ENCODE data around the gene CDIPT.

Gene CDIPT

DNA sequence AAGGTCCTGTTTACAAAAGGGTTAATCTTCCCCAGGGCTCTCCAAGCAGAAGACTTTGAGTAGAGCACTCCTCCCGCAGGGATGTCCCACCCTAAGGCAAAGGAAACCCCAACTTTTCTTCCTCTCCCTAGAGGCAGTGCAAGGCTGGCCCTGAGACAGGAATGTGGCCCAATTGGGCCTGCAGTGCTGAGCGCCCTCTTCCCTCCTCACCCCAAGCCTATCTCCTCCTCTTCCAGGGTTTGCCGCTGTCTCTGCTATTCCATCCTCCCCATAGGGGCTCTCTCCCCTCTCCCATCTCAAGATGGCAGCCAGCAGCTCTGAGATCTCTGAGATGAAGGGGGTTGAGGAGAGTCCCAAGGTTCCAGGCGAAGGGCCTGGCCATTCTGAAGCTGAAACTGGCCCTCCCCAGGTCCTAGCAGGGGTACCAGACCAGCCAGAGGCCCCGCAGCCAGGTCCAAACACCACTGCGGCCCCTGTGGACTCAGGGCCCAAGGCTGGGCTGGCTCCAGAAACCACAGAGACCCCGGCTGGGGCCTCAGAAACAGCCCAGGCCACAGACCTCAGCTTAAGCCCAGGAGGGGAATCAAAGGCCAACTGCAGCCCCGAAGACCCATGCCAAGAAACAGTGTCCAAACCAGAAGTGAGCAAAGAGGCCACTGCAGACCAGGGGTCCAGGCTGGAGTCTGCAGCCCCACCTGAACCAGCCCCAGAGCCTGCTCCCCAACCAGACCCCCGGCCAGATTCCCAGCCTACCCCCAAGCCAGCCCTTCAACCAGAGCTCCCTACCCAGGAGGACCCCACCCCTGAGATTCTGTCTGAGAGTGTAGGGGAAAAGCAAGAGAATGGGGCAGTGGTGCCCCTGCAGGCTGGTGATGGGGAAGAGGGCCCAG is 50.0 kb downstream of the CDIPT start:
- DNase-seq (ENCODE audit: extremely low read depth, low read depth), result no peak
- peak overlapping the region; percentile 74 for H3K4me3 ChIP-seq (replicated peaks; ENCODE audit: low read depth, low read length)
- TF ChIP-seq, protein P1, sequence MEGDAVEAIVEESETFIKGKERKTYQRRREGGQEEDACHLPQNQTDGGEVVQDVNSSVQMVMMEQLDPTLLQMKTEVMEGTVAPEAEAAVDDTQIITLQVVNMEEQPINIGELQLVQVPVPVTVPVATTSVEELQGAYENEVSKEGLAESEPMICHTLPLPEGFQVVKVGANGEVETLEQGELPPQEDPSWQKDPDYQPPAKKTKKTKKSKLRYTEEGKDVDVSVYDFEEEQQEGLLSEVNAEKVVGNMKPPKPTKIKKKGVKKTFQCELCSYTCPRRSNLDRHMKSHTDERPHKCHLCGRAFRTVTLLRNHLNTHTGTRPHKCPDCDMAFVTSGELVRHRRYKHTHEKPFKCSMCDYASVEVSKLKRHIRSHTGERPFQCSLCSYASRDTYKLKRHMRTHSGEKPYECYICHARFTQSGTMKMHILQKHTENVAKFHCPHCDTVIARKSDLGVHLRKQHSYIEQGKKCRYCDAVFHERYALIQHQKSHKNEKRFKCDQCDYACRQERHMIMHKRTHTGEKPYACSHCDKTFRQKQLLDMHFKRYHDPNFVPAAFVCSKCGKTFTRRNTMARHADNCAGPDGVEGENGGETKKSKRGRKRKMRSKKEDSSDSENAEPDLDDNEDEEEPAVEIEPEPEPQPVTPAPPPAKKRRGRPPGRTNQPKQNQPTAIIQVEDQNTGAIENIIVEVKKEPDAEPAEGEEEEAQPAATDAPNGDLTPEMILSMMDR (IDR thresholded peaks at IDR 0.05; ENCODE audit: low read depth, low read length, missing control alignments), result no peak

DNA sequence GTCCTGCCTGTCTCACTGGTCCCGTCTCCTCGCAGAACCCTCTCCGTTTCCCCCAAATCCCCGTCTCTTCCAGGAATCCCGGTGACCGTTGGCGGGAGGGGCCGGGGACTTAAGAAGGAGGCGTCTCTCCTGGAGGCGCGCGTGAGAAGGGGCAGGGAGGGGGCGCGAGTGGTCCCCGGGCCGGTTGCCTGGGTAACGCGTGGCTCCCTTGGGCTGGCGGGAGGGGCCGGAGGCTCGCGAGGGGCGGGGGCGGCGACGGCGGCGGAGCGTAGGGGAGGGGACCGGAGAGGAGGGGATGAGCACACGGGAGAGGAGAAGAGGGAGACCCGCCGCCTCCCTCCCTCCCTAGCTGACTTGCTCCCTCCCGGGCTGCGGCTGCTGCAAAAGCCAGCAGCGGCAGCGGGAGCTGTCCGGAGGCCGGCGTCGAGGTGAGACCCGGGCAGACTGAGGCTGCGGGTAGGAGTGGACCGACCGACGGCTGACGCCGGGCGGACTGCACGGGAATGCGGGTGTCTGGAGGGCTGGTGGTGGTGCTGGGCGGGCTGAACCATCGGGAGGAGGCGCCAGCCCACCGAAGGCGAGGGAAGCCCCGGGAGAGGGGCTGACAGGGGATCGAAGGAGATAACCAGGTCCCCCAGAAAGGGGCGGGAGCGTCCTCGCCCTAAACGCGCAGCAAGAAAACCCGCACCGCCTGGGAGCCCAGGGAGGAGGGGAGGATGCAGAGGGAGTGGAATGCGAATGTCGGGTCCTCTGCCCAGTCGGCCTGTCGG is 50.9 kb downstream of the CDIPT start, which contains the start of gene PRRT2:
TSS of gene PRRT2 (plus strand) at position 298 of the 770 bp plus-strand sequence. CDS start 862 bp downstream, outside the sequence.
- DNase-seq (ENCODE audit: extremely low read depth, low read depth), result no peak
- H3K4me3 ChIP-seq (replicated peaks; ENCODE audit: low read depth, low read length), result peak within 1 kb of the TSS; percentile 74
- TF ChIP-seq, protein P1 (IDR thresholded peaks at IDR 0.05; ENCODE audit: low read depth, low read length, missing control alignments), result no peak

DNA sequence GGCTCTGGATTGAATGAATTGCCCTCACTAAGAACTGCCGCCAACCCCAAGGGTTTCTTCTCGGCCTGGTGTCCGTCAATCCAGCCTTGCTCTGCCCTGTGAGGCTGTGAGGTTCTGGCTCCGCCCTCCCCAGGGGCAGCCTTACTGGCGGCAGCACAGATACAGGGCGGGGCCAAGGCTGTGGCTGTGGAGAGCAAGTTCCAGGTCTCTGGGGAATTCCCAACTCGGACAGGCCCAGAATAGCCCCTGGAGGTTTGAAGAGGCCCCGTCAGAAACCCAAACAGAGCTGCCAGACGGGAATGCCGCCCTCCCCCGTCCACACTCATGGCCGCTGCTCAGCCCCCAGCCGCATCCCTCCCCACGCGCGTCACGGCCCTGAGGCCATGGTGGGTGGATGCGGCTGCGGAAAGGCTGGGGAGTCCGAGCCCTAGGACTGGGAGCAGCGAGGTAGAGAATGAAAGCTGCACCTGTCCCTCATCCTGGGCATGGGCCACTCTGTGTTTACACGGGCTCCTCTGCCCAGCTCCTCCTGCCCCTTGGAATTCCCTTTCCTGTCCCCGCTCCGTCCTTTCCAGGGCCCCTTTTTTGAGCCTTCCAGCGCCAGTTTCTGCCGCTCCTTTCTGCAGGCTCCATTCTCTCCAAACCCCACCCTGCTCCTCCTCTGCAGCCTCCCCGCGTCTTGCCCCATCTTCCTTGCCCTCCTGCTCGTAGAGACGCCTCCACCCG is 51.7 kb downstream of the CDIPT start:
- peak; percentile 92 for DNase-seq (ENCODE audit: extremely low read depth, low read depth)
- H3K4me3 ChIP-seq (replicated peaks; ENCODE audit: low read depth, low read length), result peak overlapping the region; percentile 74
- TF ChIP-seq, protein P1 (IDR thresholded peaks at IDR 0.05; ENCODE audit: low read depth, low read length, missing control alignments), result no peak

DNA sequence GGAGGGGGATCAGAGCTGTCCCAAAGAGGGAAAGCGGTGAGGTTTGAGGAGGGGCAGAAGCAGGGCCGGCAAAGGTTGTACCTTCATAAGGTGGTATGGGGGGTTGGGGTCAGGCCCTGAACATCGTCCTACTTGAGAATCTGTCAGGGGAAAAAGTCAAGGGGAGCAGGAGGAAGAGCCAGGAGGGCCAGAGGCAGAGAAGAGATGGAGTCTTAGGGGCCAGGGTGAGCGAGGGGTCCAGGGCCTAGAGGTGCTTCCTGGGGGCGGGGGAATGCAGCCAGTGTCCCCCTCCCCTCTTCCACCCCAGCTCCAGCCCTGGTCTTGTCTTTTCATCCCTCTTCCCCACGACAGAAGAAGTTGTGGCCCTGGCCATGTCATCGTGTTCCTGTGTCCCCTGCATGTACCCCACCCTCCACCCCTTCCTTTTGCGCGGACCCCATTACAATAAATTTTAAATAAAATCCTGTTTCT is 52.3 kb downstream of the CDIPT start:
- TF ChIP-seq, protein P1 (IDR thresholded peaks at IDR 0.05; ENCODE audit: low read depth, low read length, missing control alignments), result no peak
- peak overlapping the region; percentile 74 for H3K4me3 ChIP-seq (replicated peaks; ENCODE audit: low read depth, low read length)
- DNase-seq (ENCODE audit: extremely low read depth, low read depth), result no peak

DNA sequence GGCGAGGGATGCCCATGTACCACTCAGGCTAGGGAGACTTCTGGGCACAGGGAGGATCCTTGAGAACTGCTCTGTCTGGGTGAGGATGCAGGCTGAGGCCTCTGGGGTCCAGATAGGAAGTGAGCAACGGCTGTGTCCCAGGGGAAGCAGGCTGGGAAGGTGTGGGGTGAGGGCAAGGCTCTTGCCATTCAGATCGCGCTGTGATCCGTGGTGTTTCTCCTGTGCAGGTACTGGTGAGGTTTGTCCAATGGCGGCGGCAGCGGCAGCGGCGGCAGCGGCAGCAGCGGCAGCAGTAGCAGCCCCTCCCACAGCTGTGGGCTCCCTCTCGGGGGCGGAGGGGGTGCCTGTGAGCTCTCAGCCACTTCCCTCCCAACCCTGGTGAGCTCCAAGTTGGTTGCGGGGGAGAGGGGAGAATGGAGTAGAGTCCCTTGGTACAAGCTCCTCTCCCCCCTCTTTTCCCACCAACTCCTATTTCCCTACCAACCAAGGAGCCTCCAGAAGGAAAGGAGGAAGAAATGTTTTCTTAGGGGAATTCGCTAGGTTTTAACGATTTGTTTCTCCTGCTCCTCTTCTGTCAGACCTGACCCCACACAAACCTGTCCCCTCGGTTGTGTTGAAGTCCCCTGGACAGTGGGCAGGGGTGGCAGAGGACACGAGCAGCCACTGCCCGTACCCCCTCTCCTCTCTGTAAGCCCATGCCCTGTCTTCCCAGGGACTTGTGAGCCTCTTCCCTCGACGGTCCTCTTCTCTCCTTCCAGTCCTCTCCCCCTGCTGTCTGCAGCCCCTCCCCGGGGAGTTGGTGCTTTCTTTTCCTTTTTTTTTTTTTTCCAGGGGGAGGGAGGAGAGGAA is 53.0 kb downstream of the CDIPT start:
- no peak for DNase-seq (ENCODE audit: extremely low read depth, low read depth)

More for the DNA sequence above, 53.0 kb downstream of the CDIPT start:
- H3K4me3 ChIP-seq (replicated peaks; ENCODE audit: low read depth, low read length), result peak overlapping the region; percentile 74
- TF ChIP-seq, protein P1 (IDR thresholded peaks at IDR 0.05; ENCODE audit: low read depth, low read length, missing control alignments), result no peak
